B cell (primary cell): Measurements from ENCODE around the gene COQ10B. TPM values are rescaled to one million over a fixed set of nuclear protein-coding genes. Genes with fewer than 3 reads are reported as not detected.
A peak's percentile ranks its signal among the peaks of the same experiment; 100 is the strongest.

ENCODE experiments used
- ATAC-seq: fragments of 200-7000 bp; cut with Tn5 transposase; one replicate; pipeline ENCODE4 v1.10.0; 2021; ENCODE audit warnings: low read depth, mild to moderate bottlenecking, moderate number of reproducible peaks, moderate library complexity
- CTCF ChIA-PET: fragments of 350-600 bp; sonication (Branson Sonifier 250); formaldehyde crosslinking; loops from one replicate; lab custom pipeline; 2021; ENCODE audit warnings: antibody characterized with exemption, inconsistent platforms; lab: Charles Lee
- POLR2A ChIA-PET: fragments of 350-600 bp; sonication (Branson Sonifier 250); formaldehyde crosslinking; loops from one replicate; lab custom pipeline; 2021; ENCODE audit warnings: antibody characterized with exemption; lab: Charles Lee
- DNase-seq: peaks from one replicate; pipeline ENCODE4 v3.0.0; 2013
- H2AFZ ChIP-seq: 2 replicates; pipeline ENCODE4 v1.6.1; 2012; ENCODE audit warnings: mild to moderate bottlenecking, low read depth, low read length; ENCODE audit not compliant: insufficient read depth, poor library complexity, severe bottlenecking
- H3K27ac ChIP-seq, 2 donors: 1 replicate in 1 of 2; 2 replicates in 1 of 2; pipeline ENCODE4 v1.5.1; 2012 to 2013; ENCODE audit warnings: low read length in 2 of 2, mild to moderate bottlenecking in 2 of 2, moderate library complexity in 1 of 2
- H3K27me3 ChIP-seq, 4 experiments: fragments of 200-600 bp in 1 of 4; sonication (generic) in 1 of 4; replicated peaks in 1 of 4; 1 replicate in 2 of 4; 2 replicates in 2 of 4; pipeline versions ENCODE4 v1.6.1 to v1.7.0; 2013 to 2016; ENCODE audit warnings: low read length in 3 of 4, mild to moderate bottlenecking in 2 of 4, mixed read lengths in 1 of 4, moderate library complexity in 1 of 4; ENCODE audit not compliant: insufficient read depth in 4 of 4, control insufficient read depth in 3 of 4; ENCODE audit errors: control extremely low read depth in 1 of 4
- H3K36me3 ChIP-seq, 2 experiments: replicated peaks in 1 of 2; 1 replicate in 1 of 2; 2 replicates in 1 of 2; pipeline versions ENCODE4 v1.6.1 to v1.7.1; 2013; ENCODE audit warnings: low read length in 1 of 2; ENCODE audit not compliant: insufficient read depth in 2 of 2, control insufficient read depth in 1 of 2; ENCODE audit errors: control extremely low read depth in 1 of 2, extremely low read depth in 1 of 2
- H3K4me1 ChIP-seq, 2 donors: fragments of 200-600 bp in 1 of 2; sonication (generic) in 1 of 2; 1 replicate in 1 of 2; 2 replicates in 1 of 2; pipeline versions ENCODE4 v1.5.1 to v1.6.1; 2013 to 2017; ENCODE audit warnings: low read length in 2 of 2; ENCODE audit not compliant: control insufficient read depth in 2 of 2, insufficient read depth in 2 of 2
- H3K4me2 ChIP-seq: replicated peaks from 2 replicates; pipeline ENCODE3; 2012; ENCODE audit warnings: mild to moderate bottlenecking, low read depth, low read length; ENCODE audit not compliant: poor library complexity, severe bottlenecking
- H3K4me3 ChIP-seq, 5 experiments: fragments of 200-600 bp in 1 of 5; sonication (generic) in 1 of 5; 1 replicate in 3 of 5; 2 replicates in 2 of 5; pipeline versions ENCODE4 v1.5.1 to v1.7.0; 2011 to 2016; ENCODE audit warnings: low read length in 4 of 5, mild to moderate bottlenecking in 4 of 5, low read depth in 2 of 5, control low read depth in 1 of 5, moderate library complexity in 1 of 5; ENCODE audit not compliant: insufficient read depth in 1 of 5; ENCODE audit errors: control extremely low read depth in 1 of 5, extremely low read depth in 1 of 5
- H3K79me2 ChIP-seq: fragments of 200-600 bp; sonication (generic); one replicate; pipeline ENCODE4 v1.6.0; 2016; ENCODE audit warnings: low read length; ENCODE audit not compliant: control insufficient read depth, insufficient read depth
- H3K9ac ChIP-seq: fragments of 200-600 bp; sonication (generic); 2 replicates; pipeline ENCODE4 v1.6.1; 2017; ENCODE audit warnings: mild to moderate bottlenecking, low read length, moderate library complexity
- H3K9me3 ChIP-seq, 3 donors: one replicate each; pipeline versions ENCODE4 v1.6.1 to v1.7.1; 2013; ENCODE audit warnings: low read length in 2 of 3; ENCODE audit not compliant: control insufficient read depth in 2 of 3, insufficient read depth in 1 of 3; ENCODE audit errors: control extremely low read depth in 1 of 3
- H4K20me1 ChIP-seq: 2 replicates; pipeline ENCODE4 v1.6.0; 2012; ENCODE audit warnings: mild to moderate bottlenecking, low read length; ENCODE audit not compliant: insufficient read depth, control insufficient read depth, poor library complexity, severe bottlenecking
- H3K27ac Mint-ChIP-seq: one replicate; pipeline ENCODE4 v1.8.0; 2021; ENCODE audit warnings: mixed read lengths
- H3K27me3 Mint-ChIP-seq: one replicate; pipeline ENCODE4 v1.8.0; 2021; ENCODE audit warnings: mixed read lengths
- H3K4me1 Mint-ChIP-seq: one replicate; pipeline ENCODE4 v1.8.0; 2021; ENCODE audit warnings: mixed read lengths
- H3K4me3 Mint-ChIP-seq: one replicate; pipeline ENCODE4 v1.8.0; 2021; ENCODE audit warnings: mixed read lengths
- H3K9me3 Mint-ChIP-seq: one replicate; pipeline ENCODE4 v1.8.0; 2022; ENCODE audit warnings: mixed read lengths; ENCODE audit not compliant: insufficient read depth
- EZH2 ChIP-seq: IDR thresholded peaks from 2 replicates; pipeline ENCODE4 v1.6.1; 2012; ENCODE audit warnings: borderline replicate concordance, low read depth, mild to moderate bottlenecking, moderate library complexity, low read length; ENCODE audit not compliant: insufficient read depth, poor library complexity, severe bottlenecking
- WGBS: methylation state at CpG from one replicate; pipeline ENCODE4 v1.1.5; 2013; ENCODE audit warnings: missing lambda C conversion rate; ENCODE audit not compliant: insufficient coverage; 5-methylcytosine and 5-hydroxymethylcytosine counted together
- intact Hi-C: fragments of 100-400 bp; cut with micrococcal nuclease; formaldehyde crosslinking; loops from one replicate; pipeline ENCODE4 v1.10.0; 2022
- polyA plus RNA-seq: library from polyadenylated mRNA; depleted of rRNA; stranded (reverse); fragments of >200 nt; gene quantifications from 2 replicates; pipeline ENCODE4 v1.2.3, GENCODE V29; 2012
- total RNA-seq, 2 donors: library from RNA; stranded (reverse); fragments of 120-200 nt in 1 of 2; gene quantifications; 1 replicate in 1 of 2; 2 replicates in 1 of 2; pipeline versions ENCODE4 v1.2.3 to v1.2.4, GENCODE V29; 2013 to 2022
- TF ChIP-seq, protein P1 (sequence below): fragments of 200-600 bp; IDR thresholded peaks from one replicate; pipeline ENCODE4 v1.8.0; 2022; ENCODE audit warnings: antibody characterized with exemption, mild to moderate bottlenecking

The COQ10B gene
- total and polyA plus RNA-seq, 2 donors (not counting 1 experiment from before 2014, with no cell fraction given) = 5.8 to 29.1 TPM

DNA sequence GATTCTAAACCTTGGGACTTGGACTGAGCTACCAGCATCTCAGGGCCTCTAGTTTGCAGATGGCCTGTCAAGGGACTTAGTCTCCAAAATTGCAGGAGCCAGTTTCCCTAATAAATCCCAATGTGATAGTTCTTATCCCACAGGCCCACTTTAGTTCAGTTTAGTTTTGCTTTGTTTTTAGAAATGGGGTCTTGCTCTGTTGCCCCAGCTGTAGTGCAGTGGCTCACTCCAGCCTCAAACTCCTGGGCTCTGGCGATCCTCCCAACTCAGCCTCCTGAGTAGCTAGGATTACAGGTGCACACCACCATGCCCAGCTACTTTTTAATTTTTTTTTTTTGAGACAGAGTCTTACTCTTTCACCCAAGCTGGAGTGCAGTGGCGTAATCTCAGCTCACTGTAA, 16.0 kb upstream of the COQ10B start:
- POLR2A ChIA-PET = interaction anchor here (1.6 to 2.6 kb wide), 3 partner anchors 13 to 63 kb away, joined by 4 to 7 read pairs (median 4); partner anchors contain the start of genes COQ10B, HSPD1 and HSPE1
- CTCF ChIA-PET = interaction anchor here (1.4 kb wide), 1 partner anchor 16 kb away, joined by 5 read pairs; the partner anchor contains the start of gene COQ10B
- Histone ChIP-seq H4K20me1 (no peaks in the 10 kb centered on the region), H3K9me3 (no peaks in the 10 kb centered on the region), H3K9ac (no peak overlapping the region), H3K4me2 (no peak overlapping the region), H3K4me1 (peaks cover 22 to 25% of the 10 kb centered on the region in 2 donors), H3K27me3 (no peaks in the 10 kb centered on the region), H3K79me2 (peaks cover 32% of the 10 kb centered on the region), H3K27ac (no peak overlapping the region), H2AFZ (no peak overlapping the region), H3K36me3 (no peaks in the 10 kb centered on the region), H3K4me3 (no peak overlapping the region)
- Mint-ChIP-seq H3K27ac (peak overlapping the region; percentile 26), H3K4me1 (peaks cover 29% of the 10 kb centered on the region), H3K4me3 (peak overlapping the region; percentile 7), H3K27me3 (no peaks in the 10 kb centered on the region), H3K9me3 (no peaks in the 10 kb centered on the region)
- WGBS = 100% methylated on average over 2 of the region's 2 CpGs
- intact Hi-C loops = no loop called here
- ATAC-seq (no peak), DNase-seq (no peak)
- TF ChIP-seq EZH2 = no peak
- TF ChIP-seq, protein P1, sequence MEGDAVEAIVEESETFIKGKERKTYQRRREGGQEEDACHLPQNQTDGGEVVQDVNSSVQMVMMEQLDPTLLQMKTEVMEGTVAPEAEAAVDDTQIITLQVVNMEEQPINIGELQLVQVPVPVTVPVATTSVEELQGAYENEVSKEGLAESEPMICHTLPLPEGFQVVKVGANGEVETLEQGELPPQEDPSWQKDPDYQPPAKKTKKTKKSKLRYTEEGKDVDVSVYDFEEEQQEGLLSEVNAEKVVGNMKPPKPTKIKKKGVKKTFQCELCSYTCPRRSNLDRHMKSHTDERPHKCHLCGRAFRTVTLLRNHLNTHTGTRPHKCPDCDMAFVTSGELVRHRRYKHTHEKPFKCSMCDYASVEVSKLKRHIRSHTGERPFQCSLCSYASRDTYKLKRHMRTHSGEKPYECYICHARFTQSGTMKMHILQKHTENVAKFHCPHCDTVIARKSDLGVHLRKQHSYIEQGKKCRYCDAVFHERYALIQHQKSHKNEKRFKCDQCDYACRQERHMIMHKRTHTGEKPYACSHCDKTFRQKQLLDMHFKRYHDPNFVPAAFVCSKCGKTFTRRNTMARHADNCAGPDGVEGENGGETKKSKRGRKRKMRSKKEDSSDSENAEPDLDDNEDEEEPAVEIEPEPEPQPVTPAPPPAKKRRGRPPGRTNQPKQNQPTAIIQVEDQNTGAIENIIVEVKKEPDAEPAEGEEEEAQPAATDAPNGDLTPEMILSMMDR = no peak

DNA sequence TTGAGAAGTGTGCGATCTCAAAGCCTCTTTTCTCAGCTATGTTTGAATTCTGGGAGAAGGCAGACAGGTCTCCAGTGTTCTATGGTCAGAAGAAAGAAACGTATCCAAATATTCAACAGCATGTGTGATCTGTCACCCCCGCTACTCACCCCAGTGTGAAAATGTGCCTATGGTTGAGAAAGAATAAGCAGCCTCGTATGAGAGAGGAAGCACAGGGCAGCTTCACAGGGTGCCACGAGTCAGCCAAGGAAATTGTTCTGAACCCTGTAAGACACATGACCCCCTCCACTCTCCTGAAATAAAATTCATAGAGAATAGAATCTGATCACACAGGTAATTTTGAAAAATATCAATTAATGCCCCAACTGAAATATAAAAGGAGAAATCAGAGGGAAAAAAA, 10.5 kb upstream of the COQ10B start:
- ChIA-PET CTCF (no interaction called here), POLR2A (no interaction called here)
- no peaks in the 10 kb centered on the region for H3K36me3 ChIP-seq
- no peak overlapping the region for H3K4me3 ChIP-seq
- H3K4me2 ChIP-seq = no peak overlapping the region
- no peak for TF ChIP-seq EZH2
- TF ChIP-seq, protein P1 = no peak
- H2AFZ ChIP-seq = peak overlapping the region; percentile 1
- Mint-ChIP-seq H3K27ac (no peak overlapping the region), H3K9me3 (no peaks in the 10 kb centered on the region), H3K4me3 (no peak overlapping the region), H3K4me1 (no peaks in the 10 kb centered on the region), H3K27me3 (peaks cover 3% of the 10 kb centered on the region)
- H3K27me3 ChIP-seq = peaks cover 0 to 2% (median 0%) of the 10 kb centered on the region in 4 experiments
- no peak overlapping the region for H3K27ac ChIP-seq
- no peaks in the 10 kb centered on the region for H3K79me2 ChIP-seq
- H3K9ac ChIP-seq = no peak overlapping the region
- intact Hi-C loops = no loop called here
- no peaks in the 10 kb centered on the region for H3K9me3 ChIP-seq
- WGBS = 100% methylated on average over 1 of the region's 5 CpGs
- DNase-seq = no peak
- no peak for ATAC-seq
- H3K4me1 ChIP-seq = no peaks in the 10 kb centered on the region
- no peaks in the 10 kb centered on the region for H4K20me1 ChIP-seq
